ENCODE results near the gene KIF17. TPM values are rescaled to one million over a fixed set of nuclear protein-coding genes. Genes with fewer than 3 reads are reported as not detected.

KIF17 gene
- total RNA-seq, 2 donors from 2014 or later, result 0.68 to 3.2 TPM

- DNase-seq (ENCODE audit: low spot score) (no peak), ATAC-seq (ENCODE audit: insufficient number of reproducible peaks, low FRiP score, low read depth) (no peak)
- no peaks in the 10 kb centered on the region for H3K9me3 ChIP-seq
- H3K36me3 ChIP-seq, result no peaks in the 10 kb centered on the region
- TF ChIP-seq CTCF (IDR thresholded peaks at IDR 0.05), result no peak
- H3K27me3 ChIP-seq (replicated peaks; ENCODE audit: insufficient read depth), result peaks cover 7% of the 10 kb centered on the region
- peak overlapping the region; percentile 68 to 75 for H3K27ac ChIP-seq
- H3K4me3 ChIP-seq, result peak overlapping the region; percentile 86
- peaks cover 12 to 25% of the 10 kb centered on the region in 2 donors for H3K4me1 ChIP-seq (ENCODE audit: control insufficient read depth in 1 of 2, low read depth in 2 of 2)
These were observed 15.7 kb upstream of the KIF17 start for GRCh38 chr1:20733360-20733975.

GRCh38 chr1:20732588-20733359 lies 15.0 kb upstream of the KIF17 start, which contains the start of gene SH2D5:
Gene SH2D5, minus strand, starts transcription at chr1:20732703. Its CDS starts 4,659 bp downstream, at chr1:20728044.
- Histone ChIP-seq H3K4me1 (ENCODE audit: control insufficient read depth in 1 of 2, low read depth in 2 of 2) (peaks cover 12 to 25% of the 10 kb centered on the region in 2 donors), H3K9me3 (no peaks in the 10 kb centered on the region), H3K4me3 (peak within 1 kb of the TSS; percentile 86), H3K36me3 (no peaks in the 10 kb centered on the region), H3K27ac (peak within 1 kb of the TSS; percentile 68 to 75), H3K27me3 (replicated peaks; ENCODE audit: insufficient read depth) (peaks cover 7% of the 10 kb centered on the region)
- peak; percentile 74 for DNase-seq (ENCODE audit: low spot score)
- TF ChIP-seq CTCF (IDR thresholded peaks at IDR 0.05), result no peak
- ATAC-seq (ENCODE audit: insufficient number of reproducible peaks, low FRiP score, low read depth), result peak; percentile 85

GRCh38 chr1:20732071-20732587 lies 14.3 kb upstream of the KIF17 start:
- no peak for DNase-seq (ENCODE audit: low spot score)
- no peak for ATAC-seq (ENCODE audit: insufficient number of reproducible peaks, low FRiP score, low read depth)

GRCh38 chr1:20731057-20731991 lies 13.5 kb upstream of the KIF17 start:
- Histone ChIP-seq H3K4me3 (peak overlapping the region; percentile 86), H3K27ac (no peak overlapping the region), H3K9me3 (no peaks in the 10 kb centered on the region), H3K27me3 (replicated peaks; ENCODE audit: insufficient read depth) (peaks cover 7% of the 10 kb centered on the region), H3K4me1 (ENCODE audit: control insufficient read depth in 1 of 2, low read depth in 2 of 2) (peaks cover 12 to 25% of the 10 kb centered on the region in 2 donors), H3K36me3 (no peaks in the 10 kb centered on the region)
- no peak for TF ChIP-seq CTCF (IDR thresholded peaks at IDR 0.05)
- no peak for ATAC-seq (ENCODE audit: insufficient number of reproducible peaks, low FRiP score, low read depth)
- DNase-seq (ENCODE audit: low spot score), result no peak

More at GRCh38 chr1:20732071-20732587, 14.3 kb upstream of the KIF17 start:
- H3K4me3 ChIP-seq, result peak overlapping the region; percentile 86
- no peak for TF ChIP-seq CTCF (IDR thresholded peaks at IDR 0.05)
- H3K27ac ChIP-seq, result peak overlapping the region; percentile 67 to 75
- H3K4me1 ChIP-seq (ENCODE audit: control insufficient read depth in 1 of 2, low read depth in 2 of 2), result peaks cover 12 to 25% of the 10 kb centered on the region in 2 donors
- no peaks in the 10 kb centered on the region for H3K9me3 ChIP-seq
- H3K36me3 ChIP-seq, result no peaks in the 10 kb centered on the region
- H3K27me3 ChIP-seq (replicated peaks; ENCODE audit: insufficient read depth), result peaks cover 7% of the 10 kb centered on the region

Measured in thoracic aorta (tissue), 2 donors.